ENCODE measurements around the gene MEGF11. TPM values are rescaled to one million over a fixed set of nuclear protein-coding genes. Genes with fewer than 3 reads are reported as not detected.

The MEGF11 gene
- total RNA-seq, 4 donors from 2014 or later: not detected

GRCh38 chr15:66229790-66230465, 23.6 kb downstream of the MEGF11 start:
- Histone ChIP-seq H3K36me3 (no peaks in the 10 kb centered on the region), H3K27ac (no peak overlapping the region), H3K4me1 (no peaks in the 10 kb centered on the region), H3K4me3 (no peak overlapping the region), H3K27me3 (peaks cover 0 to 15% (median 0%) of the 10 kb centered on the region in 4 donors), H3K9me3 (no peaks in the 10 kb centered on the region)
- 49 to 51% methylated on average over 6 of the region's 6 CpGs for WGBS, 2 donors
- TF ChIP-seq POLR2A (IDR thresholded peaks at IDR 0.05): no peak
- TF ChIP-seq, protein P1, sequence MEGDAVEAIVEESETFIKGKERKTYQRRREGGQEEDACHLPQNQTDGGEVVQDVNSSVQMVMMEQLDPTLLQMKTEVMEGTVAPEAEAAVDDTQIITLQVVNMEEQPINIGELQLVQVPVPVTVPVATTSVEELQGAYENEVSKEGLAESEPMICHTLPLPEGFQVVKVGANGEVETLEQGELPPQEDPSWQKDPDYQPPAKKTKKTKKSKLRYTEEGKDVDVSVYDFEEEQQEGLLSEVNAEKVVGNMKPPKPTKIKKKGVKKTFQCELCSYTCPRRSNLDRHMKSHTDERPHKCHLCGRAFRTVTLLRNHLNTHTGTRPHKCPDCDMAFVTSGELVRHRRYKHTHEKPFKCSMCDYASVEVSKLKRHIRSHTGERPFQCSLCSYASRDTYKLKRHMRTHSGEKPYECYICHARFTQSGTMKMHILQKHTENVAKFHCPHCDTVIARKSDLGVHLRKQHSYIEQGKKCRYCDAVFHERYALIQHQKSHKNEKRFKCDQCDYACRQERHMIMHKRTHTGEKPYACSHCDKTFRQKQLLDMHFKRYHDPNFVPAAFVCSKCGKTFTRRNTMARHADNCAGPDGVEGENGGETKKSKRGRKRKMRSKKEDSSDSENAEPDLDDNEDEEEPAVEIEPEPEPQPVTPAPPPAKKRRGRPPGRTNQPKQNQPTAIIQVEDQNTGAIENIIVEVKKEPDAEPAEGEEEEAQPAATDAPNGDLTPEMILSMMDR (IDR thresholded peaks at IDR 0.05): no peak
- intact Hi-C loops (cut with DNase I): no loop called here
- no peak for DNase-seq

DNA sequence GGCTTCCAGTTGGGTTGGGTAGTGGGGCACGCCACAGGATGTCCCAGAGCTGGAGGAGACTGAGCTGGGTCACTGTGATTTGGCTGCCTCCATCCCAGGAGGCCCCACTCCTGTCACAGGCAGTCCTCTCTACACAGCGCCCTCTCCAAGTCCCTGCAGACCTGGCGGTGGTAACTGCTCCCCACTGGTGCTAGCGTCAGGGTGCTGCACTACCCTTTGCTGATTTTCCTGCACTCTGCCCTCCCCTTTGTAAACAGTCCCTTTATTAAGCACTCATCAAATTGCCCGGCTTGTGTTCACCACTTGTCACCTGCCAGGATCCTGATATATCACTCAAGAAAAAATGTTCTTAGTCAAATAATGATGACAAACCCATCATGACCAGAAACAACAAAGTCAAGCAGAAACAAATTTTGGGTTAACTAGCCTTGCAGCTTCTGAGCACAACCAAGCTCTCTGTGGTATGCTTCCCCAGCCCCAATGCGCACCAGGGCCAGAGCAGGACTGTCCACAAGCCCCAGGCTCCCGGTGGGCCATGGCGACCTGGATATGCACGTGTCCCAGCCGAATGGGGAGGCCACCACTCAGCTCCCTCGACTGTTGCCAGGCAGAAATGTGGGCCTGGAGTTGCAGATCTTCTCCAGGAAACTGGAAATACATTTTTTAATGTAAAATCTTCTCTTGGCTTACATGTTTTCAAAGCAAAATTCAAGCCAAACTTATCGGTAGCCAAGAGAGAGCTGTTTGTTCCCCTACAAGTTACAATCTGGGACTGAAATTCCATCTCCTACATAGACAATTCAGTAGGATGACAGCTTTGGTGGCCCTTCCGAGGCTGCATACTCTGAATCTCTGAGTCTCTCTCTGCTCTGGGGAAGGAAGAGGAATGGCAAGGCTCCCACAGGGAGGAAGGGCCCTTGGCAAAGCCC, 24.5 kb downstream of the MEGF11 start:
- intact Hi-C loops (cut with DNase I): no loop called here

GRCh38 chr15:66226736-66227135, 26.8 kb downstream of the MEGF11 start:
- H3K9me3 ChIP-seq: no peaks in the 10 kb centered on the region
- WGBS, 2 donors: 66 to 73% methylated on average over 6 to 8 of the region's 8 CpGs
- no peak overlapping the region for H3K4me3 ChIP-seq
- DNase-seq: no peak
- no peaks in the 10 kb centered on the region for H3K36me3 ChIP-seq
- no peaks in the 10 kb centered on the region for H3K4me1 ChIP-seq
- TF ChIP-seq, protein P1 (IDR thresholded peaks at IDR 0.05): no peak
- no peak for TF ChIP-seq POLR2A (IDR thresholded peaks at IDR 0.05)
- intact Hi-C loops (cut with DNase I): no loop called here
- peaks cover 0 to 18% (median 0%) of the 10 kb centered on the region in 4 donors for H3K27me3 ChIP-seq
- no peak overlapping the region for H3K27ac ChIP-seq

More for the DNA sequence above, 24.5 kb downstream of the MEGF11 start:
- Histone ChIP-seq H3K27me3 (peaks cover 0 to 8% (median 0%) of the 10 kb centered on the region in 4 donors), H3K4me1 (no peaks in the 10 kb centered on the region), H3K36me3 (no peaks in the 10 kb centered on the region), H3K27ac (no peak overlapping the region), H3K4me3 (no peak overlapping the region), H3K9me3 (no peaks in the 10 kb centered on the region)
- TF ChIP-seq, protein P1 (IDR thresholded peaks at IDR 0.05): no peak
- TF ChIP-seq POLR2A (IDR thresholded peaks at IDR 0.05): no peak
- DNase-seq: no peak
- WGBS, 2 donors: 74 to 77% methylated on average over 7 to 12 of the region's 13 CpGs

DNA sequence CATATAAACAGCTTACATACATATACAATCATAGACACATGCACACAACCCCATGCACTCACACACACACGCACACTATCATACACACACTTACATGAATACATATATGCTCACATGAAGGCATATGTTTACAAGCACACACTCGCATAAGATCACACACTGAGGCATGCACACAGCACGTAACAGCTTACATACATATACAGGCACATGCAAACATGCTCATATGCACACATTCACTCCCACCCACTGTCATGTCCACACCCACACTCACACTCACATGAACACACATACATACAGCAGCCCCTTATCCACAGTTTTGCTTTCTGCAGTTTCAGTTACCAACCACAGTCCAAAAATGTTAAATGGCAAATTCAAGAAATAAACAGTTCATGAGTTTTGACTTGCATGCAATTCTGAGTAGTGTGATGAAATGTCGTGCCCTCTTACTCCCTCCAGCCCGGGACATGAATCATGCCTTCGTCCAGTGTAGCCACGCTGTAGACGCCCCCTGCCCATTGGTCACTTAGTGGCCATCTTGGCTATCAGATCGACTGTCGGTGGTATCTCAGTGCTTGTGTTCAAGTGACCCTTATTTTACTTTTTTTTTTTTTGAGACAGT, 27.8 kb downstream of the MEGF11 start:
- Histone ChIP-seq H3K4me3 (no peak overlapping the region), H3K27me3 (peaks cover 0 to 18% (median 0%) of the 10 kb centered on the region in 4 donors), H3K27ac (no peak overlapping the region), H3K36me3 (no peaks in the 10 kb centered on the region), H3K4me1 (no peaks in the 10 kb centered on the region), H3K9me3 (no peaks in the 10 kb centered on the region)
- TF ChIP-seq, protein P1 (IDR thresholded peaks at IDR 0.05): no peak
- no peak for TF ChIP-seq POLR2A (IDR thresholded peaks at IDR 0.05)
- DNase-seq: no peak
- 80 to 87% methylated on average over 10 of the region's 10 CpGs for WGBS, 2 donors
- intact Hi-C loops (cut with DNase I): no loop called here
